Osteoblast (primary cell): ENCODE results near the gene AUTS2. TPM values are rescaled to one million over a fixed set of nuclear protein-coding genes. Genes with fewer than 3 reads are reported as not detected.

Experiments
- DNase-seq: peaks from one replicate; pipeline ENCODE4 v3.0.0; 2011; ENCODE audit warnings: low spot score, mixed read lengths; ENCODE audit not compliant: insufficient read length; ENCODE audit errors: missing footprints
- H2AFZ ChIP-seq: 2 replicates; pipeline ENCODE4 v1.6.0; 2011; ENCODE audit warnings: mild to moderate bottlenecking, low read length
- H3K27ac ChIP-seq: 2 replicates; pipeline ENCODE4 v1.5.1; 2011; ENCODE audit warnings: mild to moderate bottlenecking, low read depth, low read length, moderate library complexity
- H3K27me3 ChIP-seq: 2 replicates; pipeline ENCODE4 v1.6.0; 2012; ENCODE audit warnings: mild to moderate bottlenecking, control low read depth, inconsistent platforms, low read length, moderate library complexity; ENCODE audit not compliant: insufficient read depth
- H3K36me3 ChIP-seq: 2 replicates; pipeline ENCODE4 v1.5.1; 2011; ENCODE audit warnings: mild to moderate bottlenecking, low read length, control low read depth, moderate library complexity; ENCODE audit not compliant: insufficient read depth
- H3K4me1 ChIP-seq: 2 replicates; pipeline ENCODE4 v1.5.1; 2011; ENCODE audit warnings: mild to moderate bottlenecking, low read length, control low read depth, moderate library complexity; ENCODE audit not compliant: insufficient read depth
- H3K4me2 ChIP-seq: 2 replicates; pipeline ENCODE4 v1.6.0; 2011; ENCODE audit warnings: mild to moderate bottlenecking, low read length; ENCODE audit not compliant: insufficient read depth
- H3K4me3 ChIP-seq: fragments of 200-600 bp; sonication (generic); 3 replicates; pipeline ENCODE4 v1.5.1; 2012; ENCODE audit warnings: mild to moderate bottlenecking, low read length, inconsistent platforms; ENCODE audit not compliant: insufficient read depth
- H3K79me2 ChIP-seq: 2 replicates; pipeline ENCODE4 v1.6.0; 2012; ENCODE audit warnings: mild to moderate bottlenecking, low read length, control low read depth, inconsistent platforms; ENCODE audit not compliant: insufficient read depth
- H3K9me3 ChIP-seq: 2 replicates; pipeline ENCODE4 v1.5.1; 2011; ENCODE audit warnings: low read depth, low read length, control low read depth
- H4K20me1 ChIP-seq: 2 replicates; pipeline ENCODE4 v1.6.0; 2012; ENCODE audit warnings: mild to moderate bottlenecking, low read length, control low read depth; ENCODE audit not compliant: insufficient read depth
- total RNA-seq: library from RNA; depleted of rRNA; stranded (reverse); fragments of >200 nt; gene quantifications from 2 replicates; pipeline ENCODE4 v1.2.3, GENCODE V29; 2012
- TF ChIP-seq, protein P1 (sequence below): IDR thresholded peaks from 2 replicates; pipeline ENCODE4 v1.5.1; 2011; ENCODE audit warnings: mild to moderate bottlenecking, low read depth, low read length, moderate library complexity; ENCODE audit errors: extremely low read depth

AUTS2 gene
- total RNA-seq, 1 donor: 15.2 TPM

DNA sequence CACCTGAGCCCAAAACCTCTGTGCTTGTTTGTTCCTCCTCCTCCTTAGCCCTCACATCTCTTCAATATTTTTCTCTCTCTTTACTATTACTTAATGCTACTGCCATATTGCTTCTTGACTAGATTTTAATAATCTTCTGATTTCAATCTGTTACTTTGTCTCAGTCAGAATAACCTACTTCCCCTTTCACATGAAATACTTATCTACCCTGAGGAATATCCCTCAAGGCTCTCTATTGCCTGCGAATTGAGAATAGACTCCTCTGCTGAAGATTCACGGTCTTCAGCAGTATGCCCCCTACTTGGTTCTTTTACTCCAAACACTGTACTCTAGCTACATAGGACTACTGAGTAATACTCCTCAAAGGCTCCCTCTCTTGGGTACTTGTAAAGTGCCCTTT lies 430.3 kb downstream of the AUTS2 start:
- no peak overlapping the region for H3K4me2 ChIP-seq
- DNase-seq: no peak
- no peak overlapping the region for H3K27ac ChIP-seq

DNA sequence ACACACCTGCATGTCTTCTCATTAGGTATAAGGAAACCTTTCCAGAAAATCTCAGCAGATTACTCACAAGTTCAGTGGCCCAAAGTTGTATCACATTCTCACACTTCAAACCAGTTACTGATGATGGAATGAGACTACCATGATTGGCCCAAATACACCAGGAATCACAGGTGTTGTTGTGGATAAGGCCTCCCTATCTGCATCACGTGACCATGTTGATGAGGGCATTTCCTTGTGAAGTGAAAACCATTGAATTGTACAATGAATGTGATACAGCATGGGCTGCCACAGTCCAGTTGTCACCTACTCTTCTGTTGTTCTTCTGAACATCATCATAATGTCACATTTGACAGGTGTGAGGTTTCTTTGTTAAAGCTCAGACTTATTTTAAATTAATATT lies 431.7 kb downstream of the AUTS2 start:
- Histone ChIP-seq H4K20me1 (peaks cover 2% of the 10 kb centered on the region), H3K36me3 (no peaks in the 10 kb centered on the region), H3K4me3 (no peak overlapping the region), H3K27ac (no peak overlapping the region), H3K79me2 (no peaks in the 10 kb centered on the region), H3K27me3 (no peaks in the 10 kb centered on the region), H3K9me3 (no peaks in the 10 kb centered on the region), H3K4me2 (no peak overlapping the region), H2AFZ (no peak overlapping the region), H3K4me1 (no peaks in the 10 kb centered on the region)
- TF ChIP-seq, protein P1, sequence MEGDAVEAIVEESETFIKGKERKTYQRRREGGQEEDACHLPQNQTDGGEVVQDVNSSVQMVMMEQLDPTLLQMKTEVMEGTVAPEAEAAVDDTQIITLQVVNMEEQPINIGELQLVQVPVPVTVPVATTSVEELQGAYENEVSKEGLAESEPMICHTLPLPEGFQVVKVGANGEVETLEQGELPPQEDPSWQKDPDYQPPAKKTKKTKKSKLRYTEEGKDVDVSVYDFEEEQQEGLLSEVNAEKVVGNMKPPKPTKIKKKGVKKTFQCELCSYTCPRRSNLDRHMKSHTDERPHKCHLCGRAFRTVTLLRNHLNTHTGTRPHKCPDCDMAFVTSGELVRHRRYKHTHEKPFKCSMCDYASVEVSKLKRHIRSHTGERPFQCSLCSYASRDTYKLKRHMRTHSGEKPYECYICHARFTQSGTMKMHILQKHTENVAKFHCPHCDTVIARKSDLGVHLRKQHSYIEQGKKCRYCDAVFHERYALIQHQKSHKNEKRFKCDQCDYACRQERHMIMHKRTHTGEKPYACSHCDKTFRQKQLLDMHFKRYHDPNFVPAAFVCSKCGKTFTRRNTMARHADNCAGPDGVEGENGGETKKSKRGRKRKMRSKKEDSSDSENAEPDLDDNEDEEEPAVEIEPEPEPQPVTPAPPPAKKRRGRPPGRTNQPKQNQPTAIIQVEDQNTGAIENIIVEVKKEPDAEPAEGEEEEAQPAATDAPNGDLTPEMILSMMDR: no peak
- no peak for DNase-seq

More for the DNA sequence above, 430.3 kb downstream of the AUTS2 start:
- H3K9me3 ChIP-seq: no peaks in the 10 kb centered on the region
- H2AFZ ChIP-seq: no peak overlapping the region
- no peaks in the 10 kb centered on the region for H3K79me2 ChIP-seq
- no peaks in the 10 kb centered on the region for H3K27me3 ChIP-seq
- no peaks in the 10 kb centered on the region for H3K4me1 ChIP-seq
- no peaks in the 10 kb centered on the region for H3K36me3 ChIP-seq
- TF ChIP-seq, protein P1: no peak
- H3K4me3 ChIP-seq: no peak overlapping the region
- H4K20me1 ChIP-seq: peaks cover 2% of the 10 kb centered on the region

DNA sequence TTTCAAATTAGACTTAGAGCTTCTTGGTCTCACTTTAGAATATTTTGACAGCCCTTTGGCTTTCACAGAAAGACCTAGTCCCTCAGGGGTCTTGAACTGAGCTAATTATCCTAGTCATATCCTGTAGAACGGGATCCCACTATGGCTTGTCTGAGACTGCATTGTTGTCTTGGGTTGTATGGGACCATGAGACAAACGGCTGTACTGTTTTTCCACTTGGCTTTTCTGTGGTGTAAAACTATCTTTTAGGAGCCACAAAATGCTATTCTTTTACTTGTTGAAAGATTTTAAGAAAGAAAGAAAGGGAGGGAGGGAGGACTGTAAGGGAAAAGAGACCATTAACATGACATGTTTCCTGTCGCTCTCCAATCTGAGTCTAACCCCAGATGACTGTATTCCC lies 432.5 kb downstream of the AUTS2 start:
- Histone ChIP-seq H3K4me1 (no peaks in the 10 kb centered on the region), H3K79me2 (no peaks in the 10 kb centered on the region), H3K9me3 (no peaks in the 10 kb centered on the region), H3K4me2 (no peak overlapping the region), H3K27me3 (no peaks in the 10 kb centered on the region), H3K36me3 (no peaks in the 10 kb centered on the region), H4K20me1 (peaks cover 2% of the 10 kb centered on the region), H3K4me3 (no peak overlapping the region), H3K27ac (no peak overlapping the region), H2AFZ (no peak overlapping the region)
- TF ChIP-seq, protein P1: no peak
- DNase-seq: no peak

DNA sequence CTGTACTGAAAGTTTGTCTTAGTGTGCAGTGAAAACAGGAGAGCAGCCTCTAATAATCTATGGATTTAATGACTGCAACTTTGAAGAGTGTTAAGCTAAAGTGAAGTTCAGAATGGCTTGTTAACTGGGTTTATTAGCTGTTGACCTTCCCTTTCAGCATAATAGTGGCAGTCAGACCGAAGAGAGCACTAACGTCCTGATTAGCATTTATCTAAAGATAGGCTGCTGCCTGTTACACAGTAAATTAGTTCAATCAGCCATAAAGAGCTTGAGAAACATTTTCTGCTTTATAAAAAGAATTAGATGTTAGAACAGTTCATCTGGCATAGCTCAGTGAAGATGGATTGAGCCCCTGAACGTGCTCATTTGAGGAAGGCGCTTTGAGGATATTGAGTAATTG lies 433.0 kb downstream of the AUTS2 start:
- DNase-seq: no peak
- H3K4me3 ChIP-seq: no peak overlapping the region
- H2AFZ ChIP-seq: no peak overlapping the region
- peaks cover 2% of the 10 kb centered on the region for H4K20me1 ChIP-seq
- no peaks in the 10 kb centered on the region for H3K36me3 ChIP-seq
- H3K4me2 ChIP-seq: no peak overlapping the region
- no peaks in the 10 kb centered on the region for H3K79me2 ChIP-seq
- H3K27ac ChIP-seq: no peak overlapping the region
- no peaks in the 10 kb centered on the region for H3K9me3 ChIP-seq
- H3K4me1 ChIP-seq: no peaks in the 10 kb centered on the region
- no peaks in the 10 kb centered on the region for H3K27me3 ChIP-seq
- TF ChIP-seq, protein P1: no peak
